B cell (primary cell): ENCODE results near the gene SMTNL2.

ENCODE experiments used
- EZH2 ChIP-seq: IDR thresholded peaks from 2 replicates; pipeline ENCODE4 v1.6.1; 2012; ENCODE audit warnings: borderline replicate concordance, low read depth, mild to moderate bottlenecking, moderate library complexity, low read length; ENCODE audit not compliant: insufficient read depth, poor library complexity, severe bottlenecking
- TF ChIP-seq, protein P1 (sequence below): fragments of 200-600 bp; IDR thresholded peaks from one replicate; pipeline ENCODE4 v1.8.0; 2022; ENCODE audit warnings: antibody characterized with exemption, mild to moderate bottlenecking

DNA sequence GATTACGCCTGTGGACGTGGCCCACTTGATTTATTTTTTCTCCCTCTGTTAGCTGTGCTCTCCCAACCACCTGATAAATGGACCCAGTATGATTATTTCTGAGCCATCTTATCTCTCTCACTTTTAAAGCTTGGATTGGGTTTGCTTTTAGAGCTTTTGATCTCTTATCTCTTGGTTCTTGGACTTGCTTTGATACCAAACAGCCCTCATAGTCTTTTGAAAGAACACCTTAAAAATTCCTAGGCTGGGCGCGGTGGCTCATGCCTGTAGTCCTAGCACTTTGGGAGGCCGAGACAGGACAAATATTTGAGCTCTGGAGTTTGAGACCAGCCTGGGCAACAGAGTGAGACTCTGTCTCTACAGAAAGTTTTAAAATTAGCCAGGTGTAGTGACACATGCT, 25.8 kb downstream of the SMTNL2 start:
- no peak for TF ChIP-seq EZH2
- TF ChIP-seq, protein P1, sequence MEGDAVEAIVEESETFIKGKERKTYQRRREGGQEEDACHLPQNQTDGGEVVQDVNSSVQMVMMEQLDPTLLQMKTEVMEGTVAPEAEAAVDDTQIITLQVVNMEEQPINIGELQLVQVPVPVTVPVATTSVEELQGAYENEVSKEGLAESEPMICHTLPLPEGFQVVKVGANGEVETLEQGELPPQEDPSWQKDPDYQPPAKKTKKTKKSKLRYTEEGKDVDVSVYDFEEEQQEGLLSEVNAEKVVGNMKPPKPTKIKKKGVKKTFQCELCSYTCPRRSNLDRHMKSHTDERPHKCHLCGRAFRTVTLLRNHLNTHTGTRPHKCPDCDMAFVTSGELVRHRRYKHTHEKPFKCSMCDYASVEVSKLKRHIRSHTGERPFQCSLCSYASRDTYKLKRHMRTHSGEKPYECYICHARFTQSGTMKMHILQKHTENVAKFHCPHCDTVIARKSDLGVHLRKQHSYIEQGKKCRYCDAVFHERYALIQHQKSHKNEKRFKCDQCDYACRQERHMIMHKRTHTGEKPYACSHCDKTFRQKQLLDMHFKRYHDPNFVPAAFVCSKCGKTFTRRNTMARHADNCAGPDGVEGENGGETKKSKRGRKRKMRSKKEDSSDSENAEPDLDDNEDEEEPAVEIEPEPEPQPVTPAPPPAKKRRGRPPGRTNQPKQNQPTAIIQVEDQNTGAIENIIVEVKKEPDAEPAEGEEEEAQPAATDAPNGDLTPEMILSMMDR: no peak
